Stromal cell of bone marrow (primary cell): Measurements from ENCODE around the gene PEBP1.

ENCODE experiments used
- DNase-seq: peaks from one replicate; pipeline ENCODE4 v3.0.0-alpha.2; 2012; ENCODE audit warnings: low read depth

PEBP1 gene

DNA sequence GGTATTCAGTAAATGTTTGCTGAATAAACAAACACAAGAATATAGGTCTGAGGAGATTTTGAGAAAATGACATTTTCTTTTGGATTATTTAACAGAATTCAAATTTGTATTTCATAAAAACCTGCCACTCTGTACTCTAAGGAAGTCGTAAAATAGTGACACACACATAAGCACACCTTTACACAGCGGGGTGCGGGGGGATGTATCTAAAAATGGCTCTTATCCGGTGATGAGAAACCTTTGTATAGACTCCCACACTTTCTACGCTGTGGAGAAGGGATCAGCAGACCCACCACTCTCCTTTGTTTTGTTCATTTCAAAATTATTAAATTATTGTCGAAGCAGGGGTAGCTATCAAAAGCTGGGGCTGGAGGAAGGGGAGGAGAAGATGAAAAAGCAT lies 58.0 kb downstream of the PEBP1 start:
- no peak for DNase-seq
